GM18520 (cell line): ENCODE results near the gene PLXDC1.
"Not testable (repeated sequence)": the region's sequence is repeated elsewhere in the genome, so short reads cannot be mapped to it uniquely, and the experiment has no call there.

ENCODE experiments used
- ATAC-seq: cut with Tn5 transposase; IDR thresholded peaks from one replicate; pipeline ENCODE4 v1.9.1; 2021; ENCODE audit not compliant: unreplicated experiment

The PLXDC1 gene

GRCh38 chr17:39129544-39129943 lies 21.9 kb downstream of the PLXDC1 start:
- ATAC-seq: not testable (repeated sequence)

GRCh38 chr17:39126436-39126835 lies 25.0 kb downstream of the PLXDC1 start:
- ATAC-seq: no peak

GRCh38 chr17:39125143-39125875 lies 26.1 kb downstream of the PLXDC1 start:
- ATAC-seq: no peak

GRCh38 chr17:39123627-39124026 lies 27.8 kb downstream of the PLXDC1 start:
- no peak for ATAC-seq

- no peak for ATAC-seq
Observed at GRCh38 chr17:39122991-39123390, 28.4 kb downstream of the PLXDC1 start.

GRCh38 chr17:39121919-39122318 lies 29.5 kb downstream of the PLXDC1 start:
- ATAC-seq: not testable (repeated sequence)

- no peak for ATAC-seq
Observed at GRCh38 chr17:39118674-39119419, 32.6 kb downstream of the PLXDC1 start.

GRCh38 chr17:39116224-39116623 lies 35.2 kb downstream of the PLXDC1 start:
- ATAC-seq: no peak

- no peak for ATAC-seq
Observed at GRCh38 chr17:39115135-39115534, 36.3 kb downstream of the PLXDC1 start.

GRCh38 chr17:39114723-39115122 lies 36.7 kb downstream of the PLXDC1 start:
- no peak for ATAC-seq

- ATAC-seq: no peak
Observed at GRCh38 chr17:39113871-39114270, 37.6 kb downstream of the PLXDC1 start.

GRCh38 chr17:39110435-39111136 lies 40.9 kb downstream of the PLXDC1 start:
- ATAC-seq: no peak

GRCh38 chr17:39108461-39109375 lies 42.7 kb downstream of the PLXDC1 start:
- no peak for ATAC-seq

GRCh38 chr17:39107973-39108372 lies 43.5 kb downstream of the PLXDC1 start:
- ATAC-seq: no peak

- ATAC-seq: no peak
Observed at GRCh38 chr17:39107155-39107554, 44.3 kb downstream of the PLXDC1 start.

GRCh38 chr17:39105705-39106104 lies 45.7 kb downstream of the PLXDC1 start:
- no peak for ATAC-seq

- ATAC-seq: no peak
Observed at GRCh38 chr17:39104657-39105056, 46.8 kb downstream of the PLXDC1 start.

- ATAC-seq: no peak
Observed at GRCh38 chr17:39104046-39104445, 47.4 kb downstream of the PLXDC1 start.

GRCh38 chr17:39101091-39101490 lies 50.3 kb downstream of the PLXDC1 start:
- ATAC-seq: no peak

GRCh38 chr17:39100530-39100929 lies 50.9 kb downstream of the PLXDC1 start:
- ATAC-seq: no peak
